ENCODE data around the gene ABCA8. TPM values are rescaled to one million over a fixed set of nuclear protein-coding genes. Genes with fewer than 3 reads are reported as not detected.

ABCA8 gene
- total RNA-seq, 1 experiment from 2014 or later: not detected

DNA sequence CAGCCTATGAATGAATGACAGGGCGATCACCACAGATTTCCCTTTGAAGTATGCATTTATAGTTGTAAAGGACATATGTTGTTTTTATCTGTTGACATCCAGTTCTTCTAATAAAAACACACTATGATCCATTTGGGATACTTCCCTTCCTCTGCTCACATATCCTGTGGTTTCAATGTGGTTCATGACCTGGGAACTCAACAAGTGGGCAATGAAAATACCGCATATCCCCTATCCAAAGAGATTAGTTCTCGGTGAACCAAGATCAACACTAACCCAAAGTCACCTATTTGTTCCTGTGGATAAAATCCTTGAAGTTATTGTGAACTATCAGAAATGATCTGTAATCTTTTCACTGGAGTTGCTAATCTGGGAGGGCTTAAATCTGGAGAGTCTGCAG is 16.0 kb downstream of the ABCA8 start:
- H3K27me3 ChIP-seq (ENCODE audit: insufficient read depth, low read length): no peaks in the 10 kb centered on the region
- no peaks in the 10 kb centered on the region for H3K9me3 ChIP-seq (ENCODE audit: control insufficient read depth, low read depth, low read length)
- no peak overlapping the region for H2BK20ac ChIP-seq (ENCODE audit: low read depth, low read length, poor library complexity, severe bottlenecking)
- no peak overlapping the region for H2AK5ac ChIP-seq (ENCODE audit: insufficient read length, low read length)
- DNase-seq: no peak
- no peak overlapping the region for H2AFZ ChIP-seq (ENCODE audit: low read length)
- no peak overlapping the region for H4K91ac ChIP-seq (ENCODE audit: insufficient read length, low read depth, low read length)
- H3T11ph ChIP-seq (ENCODE audit: low read length): no peak overlapping the region
- no peaks in the 10 kb centered on the region for H3K79me1 ChIP-seq (ENCODE audit: insufficient read depth, low read depth, low read length, poor library complexity, severe bottlenecking)
- H3K27ac ChIP-seq (ENCODE audit: insufficient read length, low read depth, low read length): no peak overlapping the region
- no peak overlapping the region for H3K4me2 ChIP-seq (ENCODE audit: insufficient read depth, insufficient read length, low read length)
- no peak overlapping the region for H3K4ac ChIP-seq (ENCODE audit: low read depth, low read length)
- no peak overlapping the region for H2BK120ac ChIP-seq (ENCODE audit: low read depth, low read length, poor library complexity, severe bottlenecking)
- H3K79me2 ChIP-seq (ENCODE audit: insufficient read depth, low read length): no peaks in the 10 kb centered on the region
- no peak overlapping the region for H3K14ac ChIP-seq (ENCODE audit: insufficient read depth, low read length)
- no peak overlapping the region for H4K8ac ChIP-seq (replicated peaks; ENCODE audit: insufficient read length, low read depth, low read length)
- no peak overlapping the region for H2BK12ac ChIP-seq (ENCODE audit: insufficient read length, low read depth, low read length)
- no peaks in the 10 kb centered on the region for H4K20me1 ChIP-seq (ENCODE audit: control insufficient read depth, insufficient read depth, insufficient read length)
- H2BK5ac ChIP-seq (ENCODE audit: insufficient read length, low read length): no peak overlapping the region
- no CpG with 5 or more reads among the region's 3 CpGs for WGBS (ENCODE audit: extremely low coverage, insufficient read length, low lambda C conversion rate)
- H3K23ac ChIP-seq (ENCODE audit: insufficient read length, low read depth, low read length): no peak overlapping the region
- Mint-ChIP-seq H3K4me3 (no peak overlapping the region), H3K27ac (no peak overlapping the region), H3K4me1 (no peaks in the 10 kb centered on the region), H3K27me3 (ENCODE audit: low read depth) (no peaks in the 10 kb centered on the region), H3K36me3 (ENCODE audit: insufficient read depth in 1 of 3, low read depth in 3 of 3) (no peaks in the 10 kb centered on the region), H3K9me3 (0 out of 5 replicates have a peak, but pooled peaks cover 0 to 3% of the 10 kb centered on the region in 2 experiments)
- H3K56ac ChIP-seq (ENCODE audit: insufficient read length, low read depth, low read length): no peak overlapping the region
- no peaks in the 10 kb centered on the region for H3K23me2 ChIP-seq (ENCODE audit: insufficient read length, low read depth, low read length, poor library complexity, severe bottlenecking)
- H3K4me1 ChIP-seq (ENCODE audit: insufficient read depth, low read length): no peaks in the 10 kb centered on the region
- TF ChIP-seq, protein P1, sequence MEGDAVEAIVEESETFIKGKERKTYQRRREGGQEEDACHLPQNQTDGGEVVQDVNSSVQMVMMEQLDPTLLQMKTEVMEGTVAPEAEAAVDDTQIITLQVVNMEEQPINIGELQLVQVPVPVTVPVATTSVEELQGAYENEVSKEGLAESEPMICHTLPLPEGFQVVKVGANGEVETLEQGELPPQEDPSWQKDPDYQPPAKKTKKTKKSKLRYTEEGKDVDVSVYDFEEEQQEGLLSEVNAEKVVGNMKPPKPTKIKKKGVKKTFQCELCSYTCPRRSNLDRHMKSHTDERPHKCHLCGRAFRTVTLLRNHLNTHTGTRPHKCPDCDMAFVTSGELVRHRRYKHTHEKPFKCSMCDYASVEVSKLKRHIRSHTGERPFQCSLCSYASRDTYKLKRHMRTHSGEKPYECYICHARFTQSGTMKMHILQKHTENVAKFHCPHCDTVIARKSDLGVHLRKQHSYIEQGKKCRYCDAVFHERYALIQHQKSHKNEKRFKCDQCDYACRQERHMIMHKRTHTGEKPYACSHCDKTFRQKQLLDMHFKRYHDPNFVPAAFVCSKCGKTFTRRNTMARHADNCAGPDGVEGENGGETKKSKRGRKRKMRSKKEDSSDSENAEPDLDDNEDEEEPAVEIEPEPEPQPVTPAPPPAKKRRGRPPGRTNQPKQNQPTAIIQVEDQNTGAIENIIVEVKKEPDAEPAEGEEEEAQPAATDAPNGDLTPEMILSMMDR (conservative IDR thresholded peaks at IDR 0.05): no peak
- H4K5ac ChIP-seq (ENCODE audit: insufficient read length, low read depth, low read length): no peak overlapping the region
- no peak overlapping the region for H3K18ac ChIP-seq (ENCODE audit: insufficient read length, low read depth, low read length)
- no peak overlapping the region for H3K9ac ChIP-seq (ENCODE audit: extremely low read depth, insufficient read length, low read length)
- H2BK15ac ChIP-seq (ENCODE audit: low read depth, low read length): no peak overlapping the region

Data from H9 (cell line).